SK-N-SH treated with all-trans-retinoic acid at 6 μM for 48 hours (cell line): ENCODE measurements around the gene ADAT3.

ENCODE experiments used
- ESRRG ChIP-seq: fragments of 250-450 bp; sonication (Bioruptor Pico); IDR thresholded peaks from 2 replicates; pipeline ENCODE4 v1.6.1; 2021; ENCODE audit warnings: mild to moderate bottlenecking
- PATZ1 ChIP-seq: fragments of 250-450 bp; sonication (Bioruptor Pico); IDR thresholded peaks from 2 replicates; pipeline ENCODE4 v1.8.0; 2020; ENCODE audit warnings: mild to moderate bottlenecking, moderate library complexity, borderline replicate concordance
- RARB ChIP-seq: fragments of 250-450 bp; sonication (Bioruptor Pico); IDR thresholded peaks from 2 replicates; pipeline ENCODE4 v1.8.0; 2021; ENCODE audit warnings: mild to moderate bottlenecking, moderate library complexity
- SNAI2 ChIP-seq: fragments of 250-450 bp; sonication (Bioruptor Pico); IDR thresholded peaks from 2 replicates; pipeline ENCODE4 v1.5.0; 2020; ENCODE audit warnings: mild to moderate bottlenecking, moderate library complexity
- TOX ChIP-seq: fragments of 250-450 bp; sonication (Bioruptor Pico); IDR thresholded peaks from 2 replicates; pipeline ENCODE4 v1.8.0; 2021; ENCODE audit warnings: mild to moderate bottlenecking, moderate library complexity, borderline replicate concordance
- ZC3H10 ChIP-seq: fragments of 250-450 bp; sonication (Bioruptor Pico); IDR thresholded peaks from 2 replicates; pipeline ENCODE4 v1.5.1; 2021; ENCODE audit warnings: mild to moderate bottlenecking, moderate library complexity
- ZFP3 ChIP-seq: fragments of 250-450 bp; sonication (Bioruptor Pico); IDR thresholded peaks from 2 replicates; pipeline ENCODE4 v1.5.0; 2020; ENCODE audit warnings: mild to moderate bottlenecking, moderate library complexity
- ZFP30 ChIP-seq: fragments of 450-650 bp; formaldehyde crosslinking; IDR thresholded peaks from 2 replicates; pipeline ENCODE4 v1.5.0; 2022; ENCODE audit warnings: mild to moderate bottlenecking, moderate library complexity

DNA sequence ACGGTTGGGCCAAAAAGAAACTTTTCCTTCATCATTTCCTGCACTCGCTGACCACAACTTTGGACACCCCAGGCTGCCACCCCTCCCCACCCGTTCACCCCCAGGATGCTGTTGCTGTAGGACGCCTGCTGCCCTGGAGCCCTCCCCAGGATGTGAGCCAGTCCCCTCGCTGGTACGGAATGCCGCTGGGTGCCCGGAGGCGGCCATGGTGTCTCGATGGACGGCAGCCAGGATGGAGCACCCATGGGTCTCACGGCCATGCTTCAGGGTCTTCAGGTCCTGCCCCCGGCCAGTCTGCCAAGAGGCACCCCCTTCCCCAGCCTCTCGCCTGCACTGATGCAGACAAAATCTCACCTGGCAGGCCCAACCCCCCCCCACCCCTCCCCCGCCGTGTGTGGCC, 20.3 kb downstream of the ADAT3 start:
- TF ChIP-seq TOX (CRISPR knock-in tag): no peak
- TF ChIP-seq PATZ1 (CRISPR knock-in tag): no peak
- TF ChIP-seq ZC3H10: no peak
- no peak for TF ChIP-seq ZFP3 (CRISPR knock-in tag)
- no peak for TF ChIP-seq SNAI2 (CRISPR knock-in tag)
- TF ChIP-seq ZFP30 (CRISPR knock-in tag): no peak
- no peak for TF ChIP-seq RARB (CRISPR knock-in tag)
- no peak for TF ChIP-seq ESRRG
